ENCODE measurements around the gene MRPL37. TPM values are rescaled to one million over a fixed set of nuclear protein-coding genes. Genes with fewer than 3 reads are reported as not detected.

The MRPL37 gene
- polyA plus RNA-seq, 1 donor (not counting 4 experiments of a cell fraction or from before 2014, with no cell fraction given) = 30.9 TPM

- DNase-seq (ENCODE audit: low read depth, low spot score) (no peak), FAIRE-seq (no peak)
- Histone ChIP-seq H3K4me3 (ENCODE audit: control insufficient read depth in 2 of 3, extremely low read depth in 1 of 3, insufficient read depth in 2 of 3, low read depth in 1 of 3, low read length in 3 of 3) (no peak overlapping the region), H3K9ac (ENCODE audit: control insufficient read depth, extremely low read depth, insufficient read depth, low read length) (no peak overlapping the region), H3K9me1 (ENCODE audit: control insufficient read depth, extremely low read depth, insufficient read depth, low read length) (no peaks in the 10 kb centered on the region), H3K4me1 (ENCODE audit: control insufficient read depth, extremely low read depth, insufficient read depth, low read length) (no peaks in the 10 kb centered on the region), H3K36me3 (ENCODE audit: control insufficient read depth in 2 of 2, extremely low read depth in 1 of 2, insufficient read depth in 2 of 2, low read length in 2 of 2) (peaks cover 0 to 3% of the 10 kb centered on the region in 2 experiments), H3K27ac (ENCODE audit: control insufficient read depth, insufficient read depth, low read length) (no peak overlapping the region), H3K27me3 (ENCODE audit: control insufficient read depth, extremely low read depth, insufficient read depth, low read length) (no peaks in the 10 kb centered on the region), H3K79me2 (ENCODE audit: control insufficient read depth, insufficient read depth, low read length) (no peaks in the 10 kb centered on the region), H3K4me2 (ENCODE audit: control insufficient read depth, extremely low read depth, insufficient read depth, low read depth, low read length) (no peak overlapping the region), H4K20me1 (ENCODE audit: control insufficient read depth, extremely low read depth, insufficient read depth, low read length) (no peaks in the 10 kb centered on the region), H2AFZ (ENCODE audit: control insufficient read depth, low read length) (no peak overlapping the region), H3K9me3 (ENCODE audit: control insufficient read depth, low read depth, low read length) (no peaks in the 10 kb centered on the region)
- no peak for TF ChIP-seq EZH2 (IDR thresholded peaks at IDR 0.05; ENCODE audit: low read length)
- dilution Hi-C loops (cut with MboI; ENCODE audit: extremely low pct_ligation_motif_present, low sequenced_read_pairs) = no loop called here
These were observed 39.7 kb downstream of the MRPL37 start for GRCh38 chr1:54239631-54240031.

DNA sequence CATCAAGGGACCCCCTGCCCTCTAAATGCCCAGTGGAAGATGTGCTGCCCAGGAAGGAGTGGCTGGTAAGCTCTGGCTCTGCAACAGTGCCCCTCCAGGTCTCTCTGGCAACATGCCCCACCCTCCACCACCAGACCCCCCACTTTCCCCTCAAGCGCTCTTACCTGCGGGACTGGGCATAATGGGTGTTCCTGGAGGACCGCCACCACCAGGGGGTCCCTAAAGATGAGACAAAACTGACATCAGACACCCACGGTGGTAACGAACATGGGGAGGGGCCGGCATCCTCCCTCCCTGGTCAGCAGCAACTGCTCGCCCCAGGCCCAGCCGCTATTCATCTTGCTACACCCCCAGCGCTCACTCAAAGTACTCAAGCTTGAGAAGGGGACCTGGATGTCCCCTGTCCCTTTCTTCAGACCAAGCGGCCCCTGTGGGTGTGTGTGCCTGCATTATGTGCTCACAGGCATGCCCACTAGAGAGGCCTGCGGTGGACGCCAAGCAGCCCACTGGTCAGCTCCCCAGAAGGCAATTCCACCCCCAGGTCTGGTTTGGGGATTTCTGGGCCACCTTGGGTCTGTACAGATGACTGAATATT is 40.9 kb downstream of the MRPL37 start:
- Histone ChIP-seq H2AFZ (ENCODE audit: control insufficient read depth, low read length) (no peak overlapping the region), H3K4me1 (ENCODE audit: control insufficient read depth, extremely low read depth, insufficient read depth, low read length) (no peaks in the 10 kb centered on the region), H3K9ac (ENCODE audit: control insufficient read depth, extremely low read depth, insufficient read depth, low read length) (no peak overlapping the region), H3K4me3 (ENCODE audit: control insufficient read depth in 2 of 3, extremely low read depth in 1 of 3, insufficient read depth in 2 of 3, low read depth in 1 of 3, low read length in 3 of 3) (no peak overlapping the region), H4K20me1 (ENCODE audit: control insufficient read depth, extremely low read depth, insufficient read depth, low read length) (no peaks in the 10 kb centered on the region), H3K4me2 (ENCODE audit: control insufficient read depth, extremely low read depth, insufficient read depth, low read depth, low read length) (no peak overlapping the region), H3K9me3 (ENCODE audit: control insufficient read depth, low read depth, low read length) (no peaks in the 10 kb centered on the region), H3K36me3 (ENCODE audit: control insufficient read depth in 2 of 2, extremely low read depth in 1 of 2, insufficient read depth in 2 of 2, low read length in 2 of 2) (peaks cover 0 to 4% of the 10 kb centered on the region in 2 experiments), H3K27ac (ENCODE audit: control insufficient read depth, insufficient read depth, low read length) (no peak overlapping the region), H3K27me3 (ENCODE audit: control insufficient read depth, extremely low read depth, insufficient read depth, low read length) (no peaks in the 10 kb centered on the region), H3K79me2 (ENCODE audit: control insufficient read depth, insufficient read depth, low read length) (no peaks in the 10 kb centered on the region), H3K9me1 (ENCODE audit: control insufficient read depth, extremely low read depth, insufficient read depth, low read length) (no peaks in the 10 kb centered on the region)
- DNase-seq (ENCODE audit: low read depth, low spot score) (no peak), FAIRE-seq (no peak)
- dilution Hi-C loops (cut with MboI; ENCODE audit: extremely low pct_ligation_motif_present, low sequenced_read_pairs) = no loop called here
- TF ChIP-seq EZH2 (IDR thresholded peaks at IDR 0.05; ENCODE audit: low read length) (no peak), CTCF (optimal IDR thresholded peaks at IDR 0.05 in 1 of 3, IDR thresholded peaks at IDR 0.05 in 1 of 3, conservative IDR thresholded peaks at IDR 0.05 in 1 of 3; ENCODE audit: extremely low read depth in 1 of 3, insufficient read depth in 2 of 3, low read length in 3 of 3) (no peak)

DNA sequence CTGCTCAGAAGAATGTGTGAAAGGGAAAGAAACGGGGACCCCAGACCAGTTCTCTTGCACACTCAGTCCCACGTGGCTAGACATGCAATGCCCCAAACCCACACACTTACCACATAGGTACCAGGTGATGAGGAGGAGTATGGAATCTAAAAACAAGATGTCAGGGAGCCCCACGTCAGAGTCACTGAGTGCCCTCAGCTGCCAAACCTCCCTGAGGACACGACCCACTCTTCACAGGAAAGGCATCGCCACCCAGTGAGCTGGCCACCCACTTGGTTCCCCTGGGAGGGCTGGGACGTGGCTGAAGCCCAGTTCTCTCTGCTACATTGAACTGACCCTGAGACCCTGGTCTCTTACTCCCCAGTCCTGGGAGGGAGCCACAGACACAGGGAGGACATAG is 41.4 kb downstream of the MRPL37 start:
- Histone ChIP-seq H3K9ac (ENCODE audit: control insufficient read depth, extremely low read depth, insufficient read depth, low read length) (no peak overlapping the region), H2AFZ (ENCODE audit: control insufficient read depth, low read length) (no peak overlapping the region), H3K4me1 (ENCODE audit: control insufficient read depth, extremely low read depth, insufficient read depth, low read length) (no peaks in the 10 kb centered on the region), H3K79me2 (ENCODE audit: control insufficient read depth, insufficient read depth, low read length) (no peaks in the 10 kb centered on the region), H3K27ac (ENCODE audit: control insufficient read depth, insufficient read depth, low read length) (no peak overlapping the region), H4K20me1 (ENCODE audit: control insufficient read depth, extremely low read depth, insufficient read depth, low read length) (no peaks in the 10 kb centered on the region), H3K9me1 (ENCODE audit: control insufficient read depth, extremely low read depth, insufficient read depth, low read length) (no peaks in the 10 kb centered on the region), H3K4me2 (ENCODE audit: control insufficient read depth, extremely low read depth, insufficient read depth, low read depth, low read length) (no peak overlapping the region), H3K27me3 (ENCODE audit: control insufficient read depth, extremely low read depth, insufficient read depth, low read length) (no peaks in the 10 kb centered on the region), H3K4me3 (ENCODE audit: control insufficient read depth in 2 of 3, extremely low read depth in 1 of 3, insufficient read depth in 2 of 3, low read depth in 1 of 3, low read length in 3 of 3) (no peak overlapping the region), H3K9me3 (ENCODE audit: control insufficient read depth, low read depth, low read length) (no peaks in the 10 kb centered on the region), H3K36me3 (ENCODE audit: control insufficient read depth in 2 of 2, extremely low read depth in 1 of 2, insufficient read depth in 2 of 2, low read length in 2 of 2) (peaks cover 0 to 4% of the 10 kb centered on the region in 2 experiments)
- TF ChIP-seq EZH2 (IDR thresholded peaks at IDR 0.05; ENCODE audit: low read length) (no peak), CTCF (optimal IDR thresholded peaks at IDR 0.05 in 1 of 3, IDR thresholded peaks at IDR 0.05 in 1 of 3, conservative IDR thresholded peaks at IDR 0.05 in 1 of 3; ENCODE audit: extremely low read depth in 1 of 3, insufficient read depth in 2 of 3, low read length in 3 of 3) (no peak)
- no peak for DNase-seq (ENCODE audit: low read depth, low spot score)
- dilution Hi-C loops (cut with MboI; ENCODE audit: extremely low pct_ligation_motif_present, low sequenced_read_pairs) = no loop called here
- FAIRE-seq = no peak

Measured in keratinocyte (primary cell).